ENCODE measurements around the gene ADA. TPM values are rescaled to one million over a fixed set of nuclear protein-coding genes. Genes with fewer than 3 reads are reported as not detected.

Gene ADA
- total and polyA plus RNA-seq, 2 of the 4 experiments (the other 2 are of a cell fraction) = 8.1 to 11.0 TPM

DNA sequence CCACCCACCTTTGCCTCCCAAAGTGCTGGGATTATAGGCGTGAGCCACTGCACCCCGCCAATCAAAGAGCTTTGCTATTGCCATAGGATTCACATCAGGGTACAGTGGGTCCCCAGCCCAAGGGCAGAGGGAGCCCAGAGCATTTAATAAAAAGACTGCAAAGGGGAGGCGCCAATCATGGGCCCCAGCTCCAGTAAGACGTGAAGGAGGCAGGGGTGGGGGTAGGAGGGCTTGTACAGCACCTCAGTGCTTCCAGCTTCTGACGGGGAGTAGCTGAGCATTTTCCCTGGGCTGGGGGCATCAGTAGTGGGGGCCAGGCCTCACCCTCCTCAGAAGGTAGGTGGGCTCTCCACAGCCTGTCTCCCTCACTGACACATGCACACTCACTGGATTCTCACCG lies 1.5 kb downstream of the ADA start:
- Histone ChIP-seq H3K4me3 (ENCODE audit: insufficient read depth, low read depth, low read length) (no peak overlapping the region), H4K91ac (ENCODE audit: insufficient read depth, low read depth, low read length) (no peak overlapping the region), H3K36me3 (ENCODE audit: control insufficient read depth, insufficient read depth, low read length) (no peaks in the 10 kb centered on the region), H3K9ac (ENCODE audit: low read depth, low read length) (no peak overlapping the region), H4K5ac (ENCODE audit: low read depth, low read length) (no peak overlapping the region), H3K9me1 (ENCODE audit: insufficient read depth, low read length) (peaks cover 4% of the 10 kb centered on the region; the same call in 1 of the 2 replicates), H3K14ac (replicated peaks; ENCODE audit: low read depth, low read length) (no peak overlapping the region), H3K18ac (ENCODE audit: low read depth, low read length) (no peak overlapping the region), H3K23ac (ENCODE audit: low read depth, low read length) (no peak overlapping the region), H2BK5ac (ENCODE audit: low read depth, low read length, poor library complexity, severe bottlenecking) (no peak overlapping the region), H3K4me1 (ENCODE audit: control insufficient read depth, insufficient read depth, low read length) (peaks cover 9% of the 10 kb centered on the region), H2BK20ac (ENCODE audit: low read depth, low read length) (no peak overlapping the region), H3K79me1 (ENCODE audit: low read depth in 1 of 2, low read length in 2 of 2) (peaks cover 3 to 9% of the 10 kb centered on the region in 2 experiments; a peak in 2 of 4 replicates), H3K4ac (ENCODE audit: low read depth, low read length) (no peak overlapping the region), H2BK120ac (ENCODE audit: low read depth, low read length) (no peak overlapping the region), H2AK5ac (ENCODE audit: low read depth, low read length) (no peak overlapping the region), H2AFZ (replicated peaks; ENCODE audit: low read length, poor library complexity) (no peak overlapping the region), H2BK15ac (ENCODE audit: low read depth, low read length) (no peak overlapping the region), H3K27ac (ENCODE audit: insufficient read depth, low read length) (no peak overlapping the region), H2AK9ac (replicated peaks; ENCODE audit: low read depth, low read length, poor library complexity) (no peak overlapping the region), H3K9me3 (ENCODE audit: control insufficient read depth, insufficient read depth, low read length) (peaks cover 3% of the 10 kb centered on the region; the same call in 1 of the 2 replicates), H4K8ac (ENCODE audit: low read depth in 2 of 2, low read length in 2 of 2) (no peak overlapping the region), H3K27me3 (ENCODE audit: control insufficient read depth, insufficient read depth, low read length) (peaks cover 15% of the 10 kb centered on the region), H4K20me1 (ENCODE audit: insufficient read depth, low read length) (no peaks in the 10 kb centered on the region), H3K4me2 (ENCODE audit: low read depth, low read length) (no peak overlapping the region), H3K56ac (ENCODE audit: extremely low read depth, insufficient read depth, low read length) (no peak overlapping the region)
- dilution Hi-C loops (cut with HindIII; ENCODE audit: low sequenced_read_pairs, unreplicated experiment) (no loop called here), in situ Hi-C loops (cut with MboI; ENCODE audit: low sequenced_read_pairs) (no loop called here), intact Hi-C loops (cut with micrococcal nuclease) (no loop called here)
- no peak for DNase-seq
- no TSS peak for BruUV-seq (replicated peaks)
- TF ChIP-seq BHLHE40 (IDR thresholded peaks at IDR 0.05; ENCODE audit: low read depth, low read length) = no peak
- TF ChIP-seq CHD1 (IDR thresholded peaks at IDR 0.05; ENCODE audit: low read depth, low read length) = no peak
- TF ChIP-seq, protein P1, sequence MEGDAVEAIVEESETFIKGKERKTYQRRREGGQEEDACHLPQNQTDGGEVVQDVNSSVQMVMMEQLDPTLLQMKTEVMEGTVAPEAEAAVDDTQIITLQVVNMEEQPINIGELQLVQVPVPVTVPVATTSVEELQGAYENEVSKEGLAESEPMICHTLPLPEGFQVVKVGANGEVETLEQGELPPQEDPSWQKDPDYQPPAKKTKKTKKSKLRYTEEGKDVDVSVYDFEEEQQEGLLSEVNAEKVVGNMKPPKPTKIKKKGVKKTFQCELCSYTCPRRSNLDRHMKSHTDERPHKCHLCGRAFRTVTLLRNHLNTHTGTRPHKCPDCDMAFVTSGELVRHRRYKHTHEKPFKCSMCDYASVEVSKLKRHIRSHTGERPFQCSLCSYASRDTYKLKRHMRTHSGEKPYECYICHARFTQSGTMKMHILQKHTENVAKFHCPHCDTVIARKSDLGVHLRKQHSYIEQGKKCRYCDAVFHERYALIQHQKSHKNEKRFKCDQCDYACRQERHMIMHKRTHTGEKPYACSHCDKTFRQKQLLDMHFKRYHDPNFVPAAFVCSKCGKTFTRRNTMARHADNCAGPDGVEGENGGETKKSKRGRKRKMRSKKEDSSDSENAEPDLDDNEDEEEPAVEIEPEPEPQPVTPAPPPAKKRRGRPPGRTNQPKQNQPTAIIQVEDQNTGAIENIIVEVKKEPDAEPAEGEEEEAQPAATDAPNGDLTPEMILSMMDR (conservative IDR thresholded peaks at IDR 0.05; ENCODE audit: low read depth, low read length) = no peak
- TF ChIP-seq, protein P2, sequence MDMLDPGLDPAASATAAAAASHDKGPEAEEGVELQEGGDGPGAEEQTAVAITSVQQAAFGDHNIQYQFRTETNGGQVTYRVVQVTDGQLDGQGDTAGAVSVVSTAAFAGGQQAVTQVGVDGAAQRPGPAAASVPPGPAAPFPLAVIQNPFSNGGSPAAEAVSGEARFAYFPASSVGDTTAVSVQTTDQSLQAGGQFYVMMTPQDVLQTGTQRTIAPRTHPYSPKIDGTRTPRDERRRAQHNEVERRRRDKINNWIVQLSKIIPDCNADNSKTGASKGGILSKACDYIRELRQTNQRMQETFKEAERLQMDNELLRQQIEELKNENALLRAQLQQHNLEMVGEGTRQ (IDR thresholded peaks at IDR 0.05; ENCODE audit: low read depth, low read length) = no peak
- no peak for TF ChIP-seq SMC3 (IDR thresholded peaks at IDR 0.05; ENCODE audit: low read depth, low read length)
- TF ChIP-seq RAD21 (IDR thresholded peaks at IDR 0.05; ENCODE audit: low read length) = no peak
- TF ChIP-seq, protein P3, sequence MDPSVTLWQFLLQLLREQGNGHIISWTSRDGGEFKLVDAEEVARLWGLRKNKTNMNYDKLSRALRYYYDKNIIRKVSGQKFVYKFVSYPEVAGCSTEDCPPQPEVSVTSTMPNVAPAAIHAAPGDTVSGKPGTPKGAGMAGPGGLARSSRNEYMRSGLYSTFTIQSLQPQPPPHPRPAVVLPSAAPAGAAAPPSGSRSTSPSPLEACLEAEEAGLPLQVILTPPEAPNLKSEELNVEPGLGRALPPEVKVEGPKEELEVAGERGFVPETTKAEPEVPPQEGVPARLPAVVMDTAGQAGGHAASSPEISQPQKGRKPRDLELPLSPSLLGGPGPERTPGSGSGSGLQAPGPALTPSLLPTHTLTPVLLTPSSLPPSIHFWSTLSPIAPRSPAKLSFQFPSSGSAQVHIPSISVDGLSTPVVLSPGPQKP (IDR thresholded peaks at IDR 0.05; ENCODE audit: borderline replicate concordance, low read depth, low read length) = no peak
- TF ChIP-seq FOS (IDR thresholded peaks at IDR 0.05; ENCODE audit: low read depth, low read length) = no peak
- no peak for TF ChIP-seq MXI1 (IDR thresholded peaks at IDR 0.05; ENCODE audit: borderline replicate concordance, low read depth, low read length)
- TF ChIP-seq POLR2A (IDR thresholded peaks at IDR 0.05; ENCODE audit: low read depth, low read length) = no peak
- TF ChIP-seq NFE2L2 (IDR thresholded peaks at IDR 0.05; ENCODE audit: low read depth, low read length) = no peak
- TF ChIP-seq RCOR1 (IDR thresholded peaks at IDR 0.05; ENCODE audit: insufficient replicate concordance, low read length) = no peak
- no peak for TF ChIP-seq MAFK (IDR thresholded peaks at IDR 0.05; ENCODE audit: low read depth, low read length)
- TF ChIP-seq RFX5 (IDR thresholded peaks at IDR 0.05; ENCODE audit: low read depth, low read length) = no peak
- no peak for TF ChIP-seq CEBPB (IDR thresholded peaks at IDR 0.05; ENCODE audit: low read depth, low read length)
- TF ChIP-seq MAZ (IDR thresholded peaks at IDR 0.05; ENCODE audit: borderline replicate concordance, low read depth, low read length) = no peak
- 69% methylated on average over 2 of the region's 6 CpGs; no CpG with 5 or more reads in 1 of the 2 experiments for WGBS, 2 experiments (ENCODE audit: extremely low coverage in 2 of 2, insufficient read length in 1 of 2)
- ChIA-PET CTCF (interaction anchor here (0.6 kb wide), 1 partner anchor 12 kb away, joined by 3 read pairs; no protein-coding TSS in a partner anchor), POLR2A (ENCODE audit: unreplicated experiment) (no interaction called here)
- no peak for ATAC-seq (ENCODE audit: low read depth)
